H1 (cell line): ENCODE data around the gene PPM1L. TPM values are rescaled to one million over a fixed set of nuclear protein-coding genes. Genes with fewer than 3 reads are reported as not detected.

ENCODE experiments used
- BRCA1 ChIP-seq: IDR thresholded peaks from 2 replicates; pipeline ENCODE4 v1.6.1; 2012; ENCODE audit warnings: low read depth, low read length, improper control_type of control experiment
- CBX8 ChIP-seq: fragments of 300-800, 300-1000 bp; sonication (generic); IDR thresholded peaks from 2 replicates; pipeline ENCODE4 v1.7.1; 2016; ENCODE audit warnings: low read depth, low read length, borderline replicate concordance
- CTBP2 ChIP-seq: IDR thresholded peaks from 2 replicates; pipeline ENCODE4 v1.7.0; 2011; ENCODE audit warnings: borderline replicate concordance, mild to moderate bottlenecking, moderate library complexity, mixed read lengths, low read length; ENCODE audit not compliant: insufficient read depth, insufficient read length
- HDAC6 ChIP-seq: IDR thresholded peaks from one replicate; pipeline ENCODE4 v1.7.1; 2012; ENCODE audit warnings: low read depth, mild to moderate bottlenecking, inconsistent platforms, low read length, moderate library complexity
- JUN ChIP-seq: IDR thresholded peaks from 2 replicates; pipeline ENCODE4 v1.6.1; 2011; ENCODE audit warnings: low read depth, mild to moderate bottlenecking, improper control_type of control experiment, low read length
- KDM4A ChIP-seq: IDR thresholded peaks from one replicate; pipeline ENCODE4 v1.7.1; 2012; ENCODE audit warnings: low read depth, mild to moderate bottlenecking, moderate library complexity, low read length, inconsistent platforms; ENCODE audit not compliant: severe bottlenecking
- NANOG ChIP-seq: IDR thresholded peaks from 2 replicates; pipeline ENCODE4 v1.6.1; 2011; ENCODE audit warnings: low read length, low read depth, mild to moderate bottlenecking, inconsistent platforms; ENCODE audit not compliant: insufficient read depth, poor library complexity, severe bottlenecking
- SIN3A ChIP-seq, 2 experiments: IDR thresholded peaks in 1 of 2; conservative IDR thresholded peaks in 1 of 2; 2 replicates each; pipeline ENCODE4 v1.6.1; 2011 to 2012; ENCODE audit warnings: low read length in 2 of 2, improper control_type of control experiment in 1 of 2, low read depth in 1 of 2, mild to moderate bottlenecking in 1 of 2
- SP1 ChIP-seq: IDR thresholded peaks from 2 replicates; pipeline ENCODE4 v1.6.1; 2011; ENCODE audit warnings: low read depth, low read length
- SP2 ChIP-seq: IDR thresholded peaks from 2 replicates; pipeline ENCODE4 v1.6.1; 2012; ENCODE audit warnings: mild to moderate bottlenecking, low read length, inconsistent platforms
- SRF ChIP-seq: IDR thresholded peaks from 2 replicates; pipeline ENCODE4 v1.6.1; 2011; ENCODE audit warnings: mild to moderate bottlenecking, low read depth, low read length, moderate library complexity
- TAF1 ChIP-seq: IDR thresholded peaks from 2 replicates; pipeline ENCODE4 v1.6.1; 2011; ENCODE audit warnings: mild to moderate bottlenecking, low read depth, low read length
- TCF12 ChIP-seq: IDR thresholded peaks from 2 replicates; pipeline ENCODE4 v1.6.1; 2011; ENCODE audit warnings: low read depth, mild to moderate bottlenecking, low read length
- polyA plus RNA-seq, 7 experiments: library from polyadenylated mRNA; depleted of rRNA in 3 of 7; stranded (reverse) in 5 of 7; unstranded in 2 of 7; fragments of >200 nt in 5 of 7; fragments of 200-250 nt in 2 of 7; gene quantifications; 1 replicate in 5 of 7; 2 replicates in 1 of 7; 4 replicates in 1 of 7; pipeline versions ENCODE4 v1.2.1 to v1.2.3, GENCODE V29; 2011 to 2013; ENCODE audit warnings: missing spikeins in 2 of 7, mixed read lengths in 2 of 7
- total RNA-seq: library from RNA; stranded (reverse); fragmentation: NEBNext Ultra II Directional; extraction: Animal tissue kit (Norgen Biotek cat#: 25700); gene quantifications from 2 replicates; pipeline ENCODE4 v1.2.1, GENCODE V29; 2021

Gene PPM1L
- total and polyA plus RNA-seq, 2 of the 8 experiments (the other 6 are each of a cell fraction or from before 2014, with no cell fraction given): 2.8 to 18.1 TPM

DNA sequence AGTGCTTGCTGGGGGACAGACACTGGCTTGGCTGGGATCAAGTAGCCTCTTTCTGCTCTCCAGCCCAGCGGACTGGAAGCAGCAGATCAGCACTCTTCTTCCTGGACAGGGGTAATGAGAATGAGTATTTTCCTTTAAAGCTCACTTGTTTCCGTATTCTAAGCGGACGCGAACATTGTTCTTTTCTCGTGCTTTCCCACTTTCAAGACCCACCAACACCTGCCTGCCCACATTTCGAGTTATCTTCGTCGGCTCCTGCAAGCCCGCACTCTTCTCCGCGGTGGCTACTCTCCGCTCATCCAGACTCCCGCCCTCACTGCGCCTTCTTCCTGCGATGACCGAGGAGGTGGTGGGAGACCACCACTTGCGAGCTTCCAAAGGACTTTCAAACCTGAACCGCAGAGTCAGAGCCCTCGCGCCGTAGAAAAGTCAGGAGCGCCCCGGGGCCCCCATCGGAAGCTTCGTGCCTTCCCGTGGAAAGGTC lies 1.6 kb upstream of the PPM1L start (continued):
- TF ChIP-seq JUN (no peak), TAF1 (no peak), KDM4A (no peak), SRF (no peak), SP1 (no peak), CTBP2 (no peak), NANOG (no peak), SP2 (no peak), CBX8 (no peak), HDAC6 (no peak), BRCA1 (no peak), TCF12 (no peak), SIN3A (conservative IDR thresholded peaks at IDR 0.05 in 1 of 2, IDR thresholded peaks at IDR 0.05 in 1 of 2; ENCODE audit: low read depth in 1 of 2, low read length in 2 of 2) (peak; percentile 90 to 95; a peak in 3 of 4 replicates)
